Measurements from ENCODE around the gene PAK6. TPM values are rescaled to one million over a fixed set of nuclear protein-coding genes. Genes with fewer than 3 reads are reported as not detected.

The PAK6 gene
- total and polyA plus RNA-seq, 2 donors = 0.38 to 1.3 TPM

GRCh38 chr15:40258544-40258943 lies 19.7 kb downstream of the PAK6 start:
- no peak for DNase-seq (ENCODE audit: low read depth in 6 of 9, low spot score in 9 of 9)
- no peaks in the 10 kb centered on the region for H3K9me3 ChIP-seq (ENCODE audit: control insufficient read depth in 2 of 2, insufficient read depth in 1 of 2, low read length in 1 of 2)
- H3K4me3 ChIP-seq (ENCODE audit: low read length in 2 of 2) = no peak overlapping the region
- H3K4me1 ChIP-seq (ENCODE audit: control insufficient read depth in 2 of 2, insufficient read depth in 2 of 2, low read length in 2 of 2) = peaks cover 0 to under 1% of the 10 kb centered on the region in 2 donors
- no peak overlapping the region for H3K27ac ChIP-seq (ENCODE audit: low read depth in 1 of 2, low read length in 1 of 2)
- H3K27me3 ChIP-seq (ENCODE audit: control insufficient read depth in 2 of 2, insufficient read depth in 1 of 2, low read length in 1 of 2) = peaks cover 1 to 34% of the 10 kb centered on the region in 2 donors
- no peaks in the 10 kb centered on the region for H3K36me3 ChIP-seq (ENCODE audit: control insufficient read depth in 2 of 2, insufficient read depth in 2 of 2, low read length in 1 of 2)
- WGBS = 78% methylated on average over 8 of the region's 8 CpGs

GRCh38 chr15:40259021-40259420 lies 20.2 kb downstream of the PAK6 start:
- H3K27me3 ChIP-seq (ENCODE audit: control insufficient read depth in 2 of 2, insufficient read depth in 1 of 2, low read length in 1 of 2) = peaks cover 0 to 29% of the 10 kb centered on the region in 2 donors
- 68% methylated on average over 7 of the region's 7 CpGs for WGBS

GRCh38 chr15:40263024-40263754 lies 24.3 kb downstream of the PAK6 start:
- no peak overlapping the region for H3K4me3 ChIP-seq (ENCODE audit: low read length in 2 of 2)
- 95% methylated on average over 12 of the region's 12 CpGs for WGBS
- no peak overlapping the region for H3K27ac ChIP-seq (ENCODE audit: low read depth in 1 of 2, low read length in 1 of 2)
- peaks cover 0 to 8% of the 10 kb centered on the region in 2 donors for H3K27me3 ChIP-seq (ENCODE audit: control insufficient read depth in 2 of 2, insufficient read depth in 1 of 2, low read length in 1 of 2)
- no peaks in the 10 kb centered on the region for H3K36me3 ChIP-seq (ENCODE audit: control insufficient read depth in 2 of 2, insufficient read depth in 2 of 2, low read length in 1 of 2)
- no peak for DNase-seq (ENCODE audit: low read depth in 6 of 9, low spot score in 9 of 9)
- H3K9me3 ChIP-seq (ENCODE audit: control insufficient read depth in 2 of 2, insufficient read depth in 1 of 2, low read length in 1 of 2) = no peaks in the 10 kb centered on the region
- no peaks in the 10 kb centered on the region for H3K4me1 ChIP-seq (ENCODE audit: control insufficient read depth in 2 of 2, insufficient read depth in 2 of 2, low read length in 2 of 2)

More at GRCh38 chr15:40259021-40259420, 20.2 kb downstream of the PAK6 start:
- H3K9me3 ChIP-seq (ENCODE audit: control insufficient read depth in 2 of 2, insufficient read depth in 1 of 2, low read length in 1 of 2) = no peaks in the 10 kb centered on the region
- H3K4me1 ChIP-seq (ENCODE audit: control insufficient read depth in 2 of 2, insufficient read depth in 2 of 2, low read length in 2 of 2) = no peaks in the 10 kb centered on the region
- H3K36me3 ChIP-seq (ENCODE audit: control insufficient read depth in 2 of 2, insufficient read depth in 2 of 2, low read length in 1 of 2) = no peaks in the 10 kb centered on the region
- no peak overlapping the region for H3K27ac ChIP-seq (ENCODE audit: low read depth in 1 of 2, low read length in 1 of 2)
- no peak overlapping the region for H3K4me3 ChIP-seq (ENCODE audit: low read length in 2 of 2)
- DNase-seq (ENCODE audit: low read depth in 6 of 9, low spot score in 9 of 9) = no peak

- WGBS = 95% methylated on average over 16 of the region's 16 CpGs
- H3K27ac ChIP-seq (ENCODE audit: low read depth in 1 of 2, low read length in 1 of 2) = no peak overlapping the region
- no peaks in the 10 kb centered on the region for H3K36me3 ChIP-seq (ENCODE audit: control insufficient read depth in 2 of 2, insufficient read depth in 2 of 2, low read length in 1 of 2)
- H3K27me3 ChIP-seq (ENCODE audit: control insufficient read depth in 2 of 2, insufficient read depth in 1 of 2, low read length in 1 of 2) = peaks cover 0 to 2% of the 10 kb centered on the region in 2 donors
- no peaks in the 10 kb centered on the region for H3K4me1 ChIP-seq (ENCODE audit: control insufficient read depth in 2 of 2, insufficient read depth in 2 of 2, low read length in 2 of 2)
- no peak for DNase-seq (ENCODE audit: low read depth in 6 of 9, low spot score in 9 of 9)
- H3K9me3 ChIP-seq (ENCODE audit: control insufficient read depth in 2 of 2, insufficient read depth in 1 of 2, low read length in 1 of 2) = no peaks in the 10 kb centered on the region
- H3K4me3 ChIP-seq (ENCODE audit: low read length in 2 of 2) = no peak overlapping the region
Measured at GRCh38 chr15:40264321-40265153, 25.7 kb downstream of the PAK6 start.

GRCh38 chr15:40265355-40265754 lies 26.5 kb downstream of the PAK6 start:
- DNase-seq (ENCODE audit: low read depth in 6 of 9, low spot score in 9 of 9) = no peak
- 95% methylated on average over 10 of the region's 10 CpGs for WGBS

GRCh38 chr15:40265875-40266274 lies 27.0 kb downstream of the PAK6 start:
- Histone ChIP-seq H3K9me3 (ENCODE audit: control insufficient read depth in 2 of 2, insufficient read depth in 1 of 2, low read length in 1 of 2) (no peaks in the 10 kb centered on the region), H3K27me3 (ENCODE audit: control insufficient read depth in 2 of 2, insufficient read depth in 1 of 2, low read length in 1 of 2) (no peaks in the 10 kb centered on the region), H3K27ac (ENCODE audit: low read depth in 1 of 2, low read length in 1 of 2) (no peak overlapping the region), H3K4me1 (ENCODE audit: control insufficient read depth in 2 of 2, insufficient read depth in 2 of 2, low read length in 2 of 2) (no peaks in the 10 kb centered on the region), H3K4me3 (ENCODE audit: low read length in 2 of 2) (no peak overlapping the region), H3K36me3 (ENCODE audit: control insufficient read depth in 2 of 2, insufficient read depth in 2 of 2, low read length in 1 of 2) (no peaks in the 10 kb centered on the region)
- WGBS = 97% methylated on average over 20 of the region's 20 CpGs
- DNase-seq (ENCODE audit: low read depth in 6 of 9, low spot score in 9 of 9) = no peak

More at GRCh38 chr15:40265355-40265754, 26.5 kb downstream of the PAK6 start:
- H3K4me3 ChIP-seq (ENCODE audit: low read length in 2 of 2) = no peak overlapping the region
- no peak overlapping the region for H3K27ac ChIP-seq (ENCODE audit: low read depth in 1 of 2, low read length in 1 of 2)
- no peaks in the 10 kb centered on the region for H3K4me1 ChIP-seq (ENCODE audit: control insufficient read depth in 2 of 2, insufficient read depth in 2 of 2, low read length in 2 of 2)
- H3K36me3 ChIP-seq (ENCODE audit: control insufficient read depth in 2 of 2, insufficient read depth in 2 of 2, low read length in 1 of 2) = no peaks in the 10 kb centered on the region
- H3K27me3 ChIP-seq (ENCODE audit: control insufficient read depth in 2 of 2, insufficient read depth in 1 of 2, low read length in 1 of 2) = no peaks in the 10 kb centered on the region
- H3K9me3 ChIP-seq (ENCODE audit: control insufficient read depth in 2 of 2, insufficient read depth in 1 of 2, low read length in 1 of 2) = no peaks in the 10 kb centered on the region

GRCh38 chr15:40266828-40267304 lies 28.0 kb downstream of the PAK6 start:
- H3K27ac ChIP-seq (ENCODE audit: low read depth in 1 of 2, low read length in 1 of 2) = no peak overlapping the region
- H3K36me3 ChIP-seq (ENCODE audit: control insufficient read depth in 2 of 2, insufficient read depth in 2 of 2, low read length in 1 of 2) = no peaks in the 10 kb centered on the region
- 93% methylated on average over 7 of the region's 7 CpGs for WGBS
- no peak for DNase-seq (ENCODE audit: low read depth in 6 of 9, low spot score in 9 of 9)
- H3K4me1 ChIP-seq (ENCODE audit: control insufficient read depth in 2 of 2, insufficient read depth in 2 of 2, low read length in 2 of 2) = no peaks in the 10 kb centered on the region
- H3K4me3 ChIP-seq (ENCODE audit: low read length in 2 of 2) = no peak overlapping the region
- no peaks in the 10 kb centered on the region for H3K9me3 ChIP-seq (ENCODE audit: control insufficient read depth in 2 of 2, insufficient read depth in 1 of 2, low read length in 1 of 2)
- H3K27me3 ChIP-seq (ENCODE audit: control insufficient read depth in 2 of 2, insufficient read depth in 1 of 2, low read length in 1 of 2) = no peaks in the 10 kb centered on the region

GRCh38 chr15:40267670-40268069 lies 28.8 kb downstream of the PAK6 start:
- Histone ChIP-seq H3K36me3 (ENCODE audit: control insufficient read depth in 2 of 2, insufficient read depth in 2 of 2, low read length in 1 of 2) (no peaks in the 10 kb centered on the region), H3K27me3 (ENCODE audit: control insufficient read depth in 2 of 2, insufficient read depth in 1 of 2, low read length in 1 of 2) (no peaks in the 10 kb centered on the region), H3K9me3 (ENCODE audit: control insufficient read depth in 2 of 2, insufficient read depth in 1 of 2, low read length in 1 of 2) (no peaks in the 10 kb centered on the region), H3K4me3 (ENCODE audit: low read length in 2 of 2) (no peak overlapping the region), H3K27ac (ENCODE audit: low read depth in 1 of 2, low read length in 1 of 2) (no peak overlapping the region), H3K4me1 (ENCODE audit: control insufficient read depth in 2 of 2, insufficient read depth in 2 of 2, low read length in 2 of 2) (no peaks in the 10 kb centered on the region)
- WGBS = 94% methylated on average over 4 of the region's 4 CpGs
- no peak for DNase-seq (ENCODE audit: low read depth in 6 of 9, low spot score in 9 of 9)

- Histone ChIP-seq H3K4me3 (ENCODE audit: low read length in 2 of 2) (no peak overlapping the region), H3K27me3 (ENCODE audit: control insufficient read depth in 2 of 2, insufficient read depth in 1 of 2, low read length in 1 of 2) (no peaks in the 10 kb centered on the region), H3K27ac (ENCODE audit: low read depth in 1 of 2, low read length in 1 of 2) (no peak overlapping the region), H3K9me3 (ENCODE audit: control insufficient read depth in 2 of 2, insufficient read depth in 1 of 2, low read length in 1 of 2) (no peaks in the 10 kb centered on the region), H3K4me1 (ENCODE audit: control insufficient read depth in 2 of 2, insufficient read depth in 2 of 2, low read length in 2 of 2) (no peaks in the 10 kb centered on the region), H3K36me3 (ENCODE audit: control insufficient read depth in 2 of 2, insufficient read depth in 2 of 2, low read length in 1 of 2) (no peaks in the 10 kb centered on the region)
- DNase-seq (ENCODE audit: low read depth in 6 of 9, low spot score in 9 of 9) = no peak
- WGBS = 81% methylated on average over 4 of the region's 4 CpGs
Measured at GRCh38 chr15:40269604-40270003, 30.7 kb downstream of the PAK6 start.

All from thymus (tissue), 11 donors.